GM21717 (cell line): ENCODE results near the gene TAOK3.
"Not testable (repeated sequence)": the region's sequence is repeated elsewhere in the genome, so short reads cannot be mapped to it uniquely, and the experiment has no call there.

Source experiments
- ATAC-seq: cut with Tn5 transposase; IDR thresholded peaks from one replicate; pipeline ENCODE4 v1.9.1; 2021; ENCODE audit warnings: mild to moderate bottlenecking, moderate library complexity; ENCODE audit not compliant: unreplicated experiment

The TAOK3 gene

GRCh38 chr12:118145798-118146156 lies 226.9 kb downstream of the TAOK3 start:
- ATAC-seq = no peak

- ATAC-seq = peak; percentile 57
Measured at GRCh38 chr12:118145113-118145797, 227.5 kb downstream of the TAOK3 start.

- no peak for ATAC-seq
Measured at GRCh38 chr12:118144499-118144898, 228.2 kb downstream of the TAOK3 start.

GRCh38 chr12:118140825-118141224 lies 231.9 kb downstream of the TAOK3 start:
- no peak for ATAC-seq

- no peak for ATAC-seq
Measured at GRCh38 chr12:118137148-118137678, 235.5 kb downstream of the TAOK3 start.

- peak; percentile 33 for ATAC-seq
Measured at GRCh38 chr12:118136559-118137003, 236.1 kb downstream of the TAOK3 start.

- ATAC-seq = peak; percentile 99
Measured at GRCh38 chr12:118135788-118136558, 236.7 kb downstream of the TAOK3 start, which contains the start of gene PEBP1. TSS of gene PEBP1 (plus strand) at chr12:118136124. CDS start at chr12:118136210, 86 bp downstream.

- ATAC-seq = not testable (repeated sequence)
Measured at GRCh38 chr12:118129436-118129835, 243.3 kb downstream of the TAOK3 start.

- no peak for ATAC-seq
Measured at GRCh38 chr12:118127867-118128266, 244.8 kb downstream of the TAOK3 start.

GRCh38 chr12:118126119-118126757 lies 246.5 kb downstream of the TAOK3 start:
- ATAC-seq = no peak

GRCh38 chr12:118125743-118126118 lies 247.0 kb downstream of the TAOK3 start:
- ATAC-seq = no peak

GRCh38 chr12:118124333-118124874 lies 248.3 kb downstream of the TAOK3 start:
- ATAC-seq = no peak

- ATAC-seq = no peak
Measured at GRCh38 chr12:118122264-118122663, 250.4 kb downstream of the TAOK3 start.

- ATAC-seq = no peak
Measured at GRCh38 chr12:118120579-118121363, 251.9 kb downstream of the TAOK3 start.

GRCh38 chr12:118119449-118119879 lies 253.2 kb downstream of the TAOK3 start:
- ATAC-seq = no peak

- no peak for ATAC-seq
Measured at GRCh38 chr12:118109088-118109487, 263.6 kb downstream of the TAOK3 start.

GRCh38 chr12:118107694-118108093 lies 265.0 kb downstream of the TAOK3 start:
- no peak for ATAC-seq

GRCh38 chr12:118107011-118107410 lies 265.7 kb downstream of the TAOK3 start:
- no peak for ATAC-seq

- no peak for ATAC-seq
Measured at GRCh38 chr12:118103601-118104382, 268.9 kb downstream of the TAOK3 start, which contains the start of gene VSIG10. TSS of gene VSIG10 (minus strand) at chr12:118104011. CDS start at chr12:118103671, 340 bp downstream.
